GM12878 (cell line): ENCODE data around the gene PRKCZ. TPM values are rescaled to one million over a fixed set of nuclear protein-coding genes. Genes with fewer than 3 reads are reported as not detected.

Source experiments
- ATAC-seq: fragments of 200-7000 bp; cut with Tn5 transposase; 3 replicates; pipeline ENCODE4 v1.9.1; 2020; ENCODE audit warnings: mild to moderate bottlenecking, moderate library complexity
- BruUV-seq: library from RNA; stranded (reverse); fragments of 400-500 nt; replicated peaks from 2 replicates; lab custom pipeline; 2021; lab: Mats Ljungman, UMichigan
- CTCF ChIA-PET: fragments of 300-600 bp; sonication (Branson Sonifier 250); formaldehyde crosslinking; extraction: SDS; loops from one replicate; lab custom pipeline; 2021; ENCODE audit warnings: inconsistent platforms; lab: Yijun Ruan, JAX
- POLR2A ChIA-PET: fragments of 350-600 bp; formaldehyde crosslinking; extraction: SDS; loops from one replicate; lab custom pipeline; 2021; ENCODE audit warnings: inconsistent platforms; lab: Charles Lee
- RAD21 ChIA-PET: fragments of 300-600 bp; sonication (Branson Sonifier 250); formaldehyde crosslinking; loops from one replicate; lab custom pipeline; 2023; ENCODE audit warnings: antibody characterized with exemption; ENCODE audit not compliant: unreplicated experiment; lab: Charles Lee
- SMC1A ChIA-PET: fragments of 300-600 bp; sonication (Branson Sonifier 250); formaldehyde crosslinking; loops from one replicate; lab custom pipeline; 2023; ENCODE audit not compliant: unreplicated experiment, uncharacterized antibody; lab: Charles Lee
- DNase-seq: peaks from one replicate; pipeline ENCODE4 v3.0.0-alpha.2; 2011; ENCODE audit warnings: low read depth, low spot score
- FAIRE-seq: peaks from 3 replicates; lab custom pipeline; 2011; peaks lifted over from hg19 to GRCh38; lab: Jason Lieb, UNC
- H2AFZ ChIP-seq: 2 replicates; pipeline ENCODE4 v1.6.0; 2011; ENCODE audit warnings: low read depth, low read length, control low read depth; ENCODE audit not compliant: control insufficient read depth
- H3K27ac ChIP-seq: 2 replicates; pipeline ENCODE4 v1.5.1; 2011; ENCODE audit warnings: control low read depth; ENCODE audit not compliant: control insufficient read depth, insufficient read depth
- H3K27me3 ChIP-seq, 2 experiments: replicated peaks in 1 of 2; 2 replicates each; pipeline versions ENCODE4 v1.6.0 to v1.6.1; 2011; ENCODE audit warnings: low read length in 1 of 2; ENCODE audit not compliant: control insufficient read depth in 2 of 2, insufficient read depth in 2 of 2
- H3K36me3 ChIP-seq, 2 experiments: 2 replicates each; pipeline ENCODE4 v1.5.1; 2011; ENCODE audit warnings: low read length in 1 of 2; ENCODE audit not compliant: control insufficient read depth in 2 of 2, insufficient read depth in 2 of 2
- H3K4me1 ChIP-seq: 2 replicates; pipeline ENCODE4 v1.6.1; 2011; ENCODE audit warnings: mild to moderate bottlenecking, low read length, moderate library complexity, mixed read lengths; ENCODE audit not compliant: control insufficient read depth, insufficient read depth
- H3K4me2 ChIP-seq: 2 replicates; pipeline ENCODE4 v1.6.0; 2011; ENCODE audit warnings: control low read depth; ENCODE audit not compliant: control insufficient read depth, insufficient read depth
- H3K4me3 ChIP-seq: fragments of 200-600 bp; sonication (generic); 2 replicates; pipeline ENCODE4 v1.5.1; 2016
- H3K79me2 ChIP-seq: 2 replicates; pipeline ENCODE4 v1.6.0; 2011; ENCODE audit warnings: low read length; ENCODE audit not compliant: control insufficient read depth, insufficient read depth
- H3K9ac ChIP-seq: 2 replicates; pipeline ENCODE4 v1.8.0; 2011; ENCODE audit warnings: low read length, control low read depth, mixed read lengths; ENCODE audit not compliant: control insufficient read depth, insufficient read depth
- H3K9me3 ChIP-seq: replicated peaks from 3 replicates; pipeline ENCODE4 v1.5.1; 2011; ENCODE audit warnings: mild to moderate bottlenecking, low read length; ENCODE audit not compliant: control insufficient read depth, insufficient read depth
- H4K20me1 ChIP-seq: 2 replicates; pipeline ENCODE4 v1.6.0; 2011; ENCODE audit not compliant: control insufficient read depth, insufficient read depth
- CREB1 ChIP-seq: IDR thresholded peaks from 2 replicates; pipeline ENCODE4 v1.6.1; 2012; ENCODE audit warnings: low read depth, mild to moderate bottlenecking, inconsistent platforms
- IKZF1 ChIP-seq: fragments of 450-650 bp; conservative IDR thresholded peaks from 2 replicates; pipeline ENCODE4 v1.6.1; 2017; ENCODE audit warnings: antibody characterized with exemption, mild to moderate bottlenecking
- IRF5 ChIP-seq: fragments of 450-650 bp; IDR thresholded peaks from 2 replicates; pipeline ENCODE4 v1.6.1; 2017; ENCODE audit warnings: borderline replicate concordance
- MAX ChIP-seq: IDR thresholded peaks from 2 replicates; pipeline ENCODE4 v1.6.1; 2012; ENCODE audit warnings: low read depth, low read length, improper control_type of control experiment
- PAX5 ChIP-seq: IDR thresholded peaks from 2 replicates; pipeline ENCODE4 v1.6.1; 2011; ENCODE audit warnings: low read depth, low read length, borderline replicate concordance
- PAX8 ChIP-seq: fragments of 450-650 bp; IDR thresholded peaks from 2 replicates; pipeline ENCODE4 v1.6.1; 2017; ENCODE audit warnings: mild to moderate bottlenecking, moderate library complexity
- PKNOX1 ChIP-seq: fragments of 450-650 bp; IDR thresholded peaks from 2 replicates; pipeline ENCODE4 v1.6.1; 2016; ENCODE audit warnings: mild to moderate bottlenecking
- ZNF274 ChIP-seq: IDR thresholded peaks from one replicate; pipeline ENCODE4 v1.8.0; 2011; ENCODE audit not compliant: insufficient read length, insufficient read depth
- ZSCAN29 ChIP-seq: fragments of 450-650 bp; IDR thresholded peaks from 2 replicates; pipeline ENCODE4 v1.6.1; 2017; ENCODE audit warnings: mild to moderate bottlenecking, moderate library complexity
- WGBS: methylation state at CpG from one replicate; pipeline ENCODE4 v1.1.6; 2016; ENCODE audit warnings: low lambda C conversion rate; ENCODE audit not compliant: insufficient replicate concordance, insufficient coverage; ENCODE audit errors: missing lambda C conversion rate; 5-methylcytosine and 5-hydroxymethylcytosine counted together
- in situ Hi-C: fragments of 300-500 bp; cut with MboI; formaldehyde crosslinking; loops from 9 replicates; pipeline ENCODE4 v1.14.3; 2018; ENCODE audit warnings: mixed read lengths
- intact Hi-C: fragments of 100-400 bp; cut with micrococcal nuclease; formaldehyde crosslinking; loops from one replicate; pipeline ENCODE4 v1.14.2; 2022; ENCODE audit not compliant: unreplicated experiment
- polyA plus RNA-seq, 11 experiments: library from polyadenylated mRNA; depleted of rRNA in 4 of 11; unstranded in 6 of 11; stranded (reverse) in 5 of 11; fragments of >200 nt; fragmentation: Nextera tagmentation in 4 of 11; fragmentation: Illumina TruSeq in 1 of 11; extraction: Ambion mirVana in 4 of 11; extraction: Trizol in 1 of 11; gene quantifications; 1 replicate in 1 of 11; 2 replicates in 10 of 11; pipeline versions ENCODE4 v1.2.1 to v1.2.3, GENCODE V29; 2011 to 2016; ENCODE audit warnings: inconsistent platforms in 2 of 11, missing spikeins in 2 of 11, low read depth in 1 of 11
- total RNA-seq, 4 experiments: library from RNA; depleted of rRNA in 3 of 4; stranded (reverse); fragments of >200 nt in 3 of 4; fragmentation: Illumina TruSeq in 1 of 4; extraction: Trizol in 1 of 4; gene quantifications; 2 replicates each; pipeline versions ENCODE4 v1.2.1 to v1.2.3, GENCODE V29; 2013 to 2021

PRKCZ gene
- total and polyA plus RNA-seq, 10 of the 15 experiments (the other 5 are each of a cell fraction or from before 2014, with no cell fraction given) = 0.05 to 1.9 (median 0.64) TPM; not detected in 1

- no peak for TF ChIP-seq ZNF274
- no peak for TF ChIP-seq ZSCAN29
- no peak for TF ChIP-seq IKZF1
- TF ChIP-seq PKNOX1 = no peak
- no peak for TF ChIP-seq CREB1
Observed at GRCh38 chr1:2181752-2182151, 131.5 kb downstream of the PRKCZ start (continued).

GRCh38 chr1:2182376-2182775 lies 132.2 kb downstream of the PRKCZ start:
- Histone ChIP-seq H3K4me1 (no peaks in the 10 kb centered on the region), H3K9me3 (no peaks in the 10 kb centered on the region), H3K4me2 (no peak overlapping the region), H3K27ac (no peak overlapping the region), H3K79me2 (no peaks in the 10 kb centered on the region), H3K4me3 (no peak overlapping the region), H4K20me1 (no peaks in the 10 kb centered on the region), H2AFZ (no peak overlapping the region), H3K36me3 (no peaks in the 10 kb centered on the region), H3K27me3 (no peaks in the 10 kb centered on the region), H3K9ac (no peak overlapping the region)
- BruUV-seq = no TSS peak
- CTCF ChIA-PET = no interaction called here
- SMC1A ChIA-PET = no interaction called here
- ATAC-seq (no peak), FAIRE-seq (no peak), DNase-seq (no peak)
- in situ Hi-C loops = no loop called here
- RAD21 ChIA-PET = no interaction called here
- no peak for TF ChIP-seq PAX5
- TF ChIP-seq IRF5 = no peak
- no peak for TF ChIP-seq MAX
- TF ChIP-seq PAX8 = no peak
- POLR2A ChIA-PET = interaction anchor here (1.2 kb wide), 1 partner anchor 13 kb away, joined by 3 read pairs; no protein-coding TSS in a partner anchor
- 90% methylated on average over 13 of the region's 13 CpGs for WGBS
- intact Hi-C loops = no loop called here
